ENCODE results near the gene L3MBTL1. TPM values are rescaled to one million over a fixed set of nuclear protein-coding genes. Genes with fewer than 3 reads are reported as not detected.

L3MBTL1 gene
- total RNA-seq, 1 donor from 2014 or later: 10.5 TPM

DNA sequence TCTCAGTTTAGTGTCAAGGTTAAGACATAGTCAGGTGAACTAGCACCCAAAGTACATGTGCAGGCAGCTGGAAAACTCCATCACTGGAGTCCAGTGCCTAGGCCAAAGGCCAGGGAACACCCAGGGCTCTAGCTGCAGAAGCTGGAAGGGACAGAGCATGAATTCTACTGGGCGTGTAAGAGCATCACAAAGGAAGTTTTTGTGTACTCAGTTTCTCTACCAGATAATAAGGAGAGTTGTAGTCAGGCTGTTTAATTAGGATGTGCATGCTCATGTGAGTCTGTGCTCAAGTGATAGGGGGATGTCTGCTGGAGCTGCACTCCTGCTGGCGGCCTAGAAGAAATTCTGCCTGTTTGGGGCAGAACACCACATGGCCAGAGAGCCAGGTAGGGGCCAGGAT lies 8.1 kb downstream of the L3MBTL1 start:
- H3K4me1 ChIP-seq: peaks cover 13% of the 10 kb centered on the region
- ATAC-seq (no peak), DNase-seq (no peak)
- peaks cover 3% of the 10 kb centered on the region for H3K36me3 ChIP-seq
- no peak overlapping the region for H3K27ac ChIP-seq
- TF ChIP-seq, protein P1, sequence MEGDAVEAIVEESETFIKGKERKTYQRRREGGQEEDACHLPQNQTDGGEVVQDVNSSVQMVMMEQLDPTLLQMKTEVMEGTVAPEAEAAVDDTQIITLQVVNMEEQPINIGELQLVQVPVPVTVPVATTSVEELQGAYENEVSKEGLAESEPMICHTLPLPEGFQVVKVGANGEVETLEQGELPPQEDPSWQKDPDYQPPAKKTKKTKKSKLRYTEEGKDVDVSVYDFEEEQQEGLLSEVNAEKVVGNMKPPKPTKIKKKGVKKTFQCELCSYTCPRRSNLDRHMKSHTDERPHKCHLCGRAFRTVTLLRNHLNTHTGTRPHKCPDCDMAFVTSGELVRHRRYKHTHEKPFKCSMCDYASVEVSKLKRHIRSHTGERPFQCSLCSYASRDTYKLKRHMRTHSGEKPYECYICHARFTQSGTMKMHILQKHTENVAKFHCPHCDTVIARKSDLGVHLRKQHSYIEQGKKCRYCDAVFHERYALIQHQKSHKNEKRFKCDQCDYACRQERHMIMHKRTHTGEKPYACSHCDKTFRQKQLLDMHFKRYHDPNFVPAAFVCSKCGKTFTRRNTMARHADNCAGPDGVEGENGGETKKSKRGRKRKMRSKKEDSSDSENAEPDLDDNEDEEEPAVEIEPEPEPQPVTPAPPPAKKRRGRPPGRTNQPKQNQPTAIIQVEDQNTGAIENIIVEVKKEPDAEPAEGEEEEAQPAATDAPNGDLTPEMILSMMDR (IDR thresholded peaks at IDR 0.05): no peak
- H3K9me3 ChIP-seq: no peaks in the 10 kb centered on the region
- intact Hi-C loops (cut with DNase I): no loop called here
- no peaks in the 10 kb centered on the region for H3K27me3 ChIP-seq (ENCODE audit: low read depth)
- H3K4me3 ChIP-seq: no peak overlapping the region

DNA sequence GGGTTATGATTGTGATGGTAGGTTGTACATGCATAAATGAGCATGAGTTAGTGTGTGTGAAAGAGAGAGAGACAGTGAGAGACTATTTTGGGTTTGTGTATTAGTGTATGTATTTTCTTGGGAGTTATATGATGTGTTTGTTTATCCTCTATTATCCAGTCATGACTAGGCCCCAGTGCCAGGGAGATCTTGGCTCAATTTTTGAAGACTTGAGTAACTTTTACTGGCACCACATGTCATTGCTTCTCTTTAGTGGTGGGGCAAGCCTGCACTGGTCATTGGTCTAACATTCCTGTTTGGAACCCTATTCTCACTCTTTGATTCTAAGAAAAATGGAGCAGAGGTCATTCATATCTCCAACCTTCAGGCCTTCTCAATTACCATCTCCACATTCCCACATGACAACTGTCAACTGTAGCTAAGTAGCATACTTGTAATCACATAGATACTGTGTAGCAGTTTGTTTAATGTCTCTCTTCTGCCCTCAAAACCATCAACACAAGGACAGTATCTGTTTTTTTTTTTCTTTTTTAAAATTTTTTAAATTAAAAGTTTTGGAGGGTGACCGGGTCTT lies 8.8 kb downstream of the L3MBTL1 start:
- Histone ChIP-seq H3K36me3 (peaks cover 3% of the 10 kb centered on the region), H3K4me3 (no peak overlapping the region), H3K27me3 (ENCODE audit: low read depth) (no peaks in the 10 kb centered on the region), H3K4me1 (peaks cover 13% of the 10 kb centered on the region), H3K9me3 (no peaks in the 10 kb centered on the region), H3K27ac (no peak overlapping the region)
- TF ChIP-seq, protein P1 (IDR thresholded peaks at IDR 0.05): no peak
- ATAC-seq: no peak
- intact Hi-C loops (cut with DNase I): no loop called here
- no peak for DNase-seq

DNA sequence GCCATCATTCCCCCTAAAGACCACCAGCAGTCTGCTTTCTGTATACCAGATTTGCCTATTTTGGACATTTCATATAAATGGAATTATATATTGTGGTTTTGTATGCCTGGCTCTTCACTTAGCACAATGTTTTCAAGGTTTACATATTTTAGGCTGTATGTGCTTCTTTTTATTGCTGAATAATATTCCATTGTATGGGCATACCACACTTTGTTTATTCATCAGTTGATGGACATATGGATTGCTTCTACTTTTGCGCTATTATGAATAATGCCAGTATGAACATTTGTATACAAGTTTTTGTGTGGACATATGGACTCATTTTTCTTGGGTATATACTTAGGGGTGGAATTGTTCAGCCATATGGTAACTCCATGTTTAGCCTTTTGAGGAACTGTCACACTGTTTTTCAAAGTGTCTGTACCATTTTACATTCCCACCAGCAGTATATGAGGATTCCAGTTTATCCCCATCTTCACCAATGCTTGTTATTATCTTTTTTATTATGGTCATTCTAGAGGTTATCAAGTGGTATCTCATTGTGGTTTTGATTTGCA lies 12.7 kb downstream of the L3MBTL1 start:
- TF ChIP-seq, protein P1 (IDR thresholded peaks at IDR 0.05): no peak
- H3K36me3 ChIP-seq: peaks cover 3% of the 10 kb centered on the region
- H3K27me3 ChIP-seq (ENCODE audit: low read depth): no peaks in the 10 kb centered on the region
- H3K27ac ChIP-seq: no peak overlapping the region
- H3K9me3 ChIP-seq: no peaks in the 10 kb centered on the region
- H3K4me3 ChIP-seq: no peak overlapping the region
- peaks cover 9% of the 10 kb centered on the region for H3K4me1 ChIP-seq
- ATAC-seq (no peak), DNase-seq (no peak)
- intact Hi-C loops (cut with DNase I): no loop called here

DNA sequence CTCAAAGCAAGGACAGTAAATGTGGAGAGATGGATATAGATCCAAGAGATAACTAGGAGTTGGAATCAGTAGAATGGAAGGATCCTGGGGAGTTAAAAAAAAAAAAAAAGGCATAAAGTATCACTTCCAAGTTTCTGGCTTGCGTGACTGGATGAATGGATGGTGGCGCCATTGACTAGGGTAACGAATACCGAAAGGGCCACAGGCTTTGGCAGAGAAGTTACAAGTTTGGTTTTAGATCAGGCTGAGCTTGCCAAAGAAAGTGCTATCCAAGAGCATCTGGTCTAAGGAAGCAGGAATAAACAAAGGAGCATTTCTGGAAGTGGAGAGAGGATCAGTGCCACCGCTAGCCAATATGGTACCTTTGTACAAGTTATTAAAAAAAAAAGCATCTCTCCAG lies 17.5 kb downstream of the L3MBTL1 start:
- TF ChIP-seq, protein P1 (IDR thresholded peaks at IDR 0.05): no peak
- Histone ChIP-seq H3K27ac (no peak overlapping the region), H3K9me3 (no peaks in the 10 kb centered on the region), H3K4me3 (no peak overlapping the region), H3K27me3 (ENCODE audit: low read depth) (no peaks in the 10 kb centered on the region), H3K36me3 (no peaks in the 10 kb centered on the region), H3K4me1 (no peaks in the 10 kb centered on the region)
- intact Hi-C loops (cut with DNase I): no loop called here
- DNase-seq: no peak
- ATAC-seq: no peak

DNA sequence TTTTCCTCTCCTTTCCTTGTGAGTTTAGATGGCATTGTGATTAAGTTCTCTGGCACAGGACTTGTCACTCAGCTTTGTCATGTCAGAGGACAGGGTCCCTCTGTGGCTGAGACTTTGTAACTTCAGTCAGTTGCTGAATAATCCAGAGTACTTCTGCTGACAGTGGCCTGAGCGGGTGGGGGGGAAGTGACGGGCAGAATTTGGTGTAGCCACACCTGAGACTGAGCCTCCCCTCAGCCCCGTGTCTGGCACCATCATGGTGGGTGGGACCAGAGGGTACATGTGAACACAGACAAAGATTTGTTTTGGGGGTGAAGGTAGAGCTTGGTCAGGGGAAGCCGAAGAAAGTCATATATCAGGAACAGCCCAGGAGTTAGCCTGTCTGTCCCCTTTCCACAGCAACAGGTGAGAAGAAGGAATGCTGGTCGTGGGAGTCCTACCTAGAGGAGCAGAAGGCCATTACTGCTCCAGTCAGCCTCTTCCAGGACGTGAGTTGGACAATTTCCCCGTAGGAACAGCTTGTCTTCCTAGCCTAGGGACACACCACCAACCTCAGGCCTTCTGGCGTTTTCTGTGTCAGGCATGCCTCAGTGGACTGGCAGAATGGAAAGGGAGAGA lies 20.9 kb downstream of the L3MBTL1 start:
- intact Hi-C loops (cut with DNase I): no loop called here
- ATAC-seq: no peak
- no peak for DNase-seq

More for the DNA sequence above, 20.9 kb downstream of the L3MBTL1 start:
- Histone ChIP-seq H3K36me3 (no peaks in the 10 kb centered on the region), H3K4me1 (no peaks in the 10 kb centered on the region), H3K4me3 (no peak overlapping the region), H3K9me3 (no peaks in the 10 kb centered on the region), H3K27ac (no peak overlapping the region), H3K27me3 (ENCODE audit: low read depth) (no peaks in the 10 kb centered on the region)
- TF ChIP-seq, protein P1 (IDR thresholded peaks at IDR 0.05): no peak

Data from lower lobe of right lung (tissue), 2 donors.